ENCODE data around the gene ANGPTL5. TPM values are rescaled to one million over a fixed set of nuclear protein-coding genes. Genes with fewer than 3 reads are reported as not detected.
A peak's percentile ranks its signal among the peaks of the same experiment; 100 is the strongest.
"Not testable (repeated sequence)": the region's sequence is repeated elsewhere in the genome, so short reads cannot be mapped to it uniquely, and the experiment has no call there.

ANGPTL5 gene
- total RNA-seq, 4 donors from 2014 or later, result 0.29 to 0.38 TPM; not detected in 2

GRCh38 chr11:101863361-101863760, 53.0 kb downstream of the ANGPTL5 start:
- intact Hi-C loops (cut with DNase I), result loop anchor here (10.0 kb wide), 1 partner anchor 151 kb away; no protein-coding TSS in a partner anchor
- Histone ChIP-seq H3K4me1 (peaks cover 0 to 4% (median 3%) of the 10 kb centered on the region in 3 donors), H3K9me3 (no peaks in the 10 kb centered on the region), H3K27me3 (no peaks in the 10 kb centered on the region), H3K4me3 (no peak overlapping the region), H3K36me3 (no peaks in the 10 kb centered on the region), H3K27ac (no peak overlapping the region)
- TF ChIP-seq POLR2A (IDR thresholded peaks at IDR 0.05), result no peak
- TF ChIP-seq, protein P1, sequence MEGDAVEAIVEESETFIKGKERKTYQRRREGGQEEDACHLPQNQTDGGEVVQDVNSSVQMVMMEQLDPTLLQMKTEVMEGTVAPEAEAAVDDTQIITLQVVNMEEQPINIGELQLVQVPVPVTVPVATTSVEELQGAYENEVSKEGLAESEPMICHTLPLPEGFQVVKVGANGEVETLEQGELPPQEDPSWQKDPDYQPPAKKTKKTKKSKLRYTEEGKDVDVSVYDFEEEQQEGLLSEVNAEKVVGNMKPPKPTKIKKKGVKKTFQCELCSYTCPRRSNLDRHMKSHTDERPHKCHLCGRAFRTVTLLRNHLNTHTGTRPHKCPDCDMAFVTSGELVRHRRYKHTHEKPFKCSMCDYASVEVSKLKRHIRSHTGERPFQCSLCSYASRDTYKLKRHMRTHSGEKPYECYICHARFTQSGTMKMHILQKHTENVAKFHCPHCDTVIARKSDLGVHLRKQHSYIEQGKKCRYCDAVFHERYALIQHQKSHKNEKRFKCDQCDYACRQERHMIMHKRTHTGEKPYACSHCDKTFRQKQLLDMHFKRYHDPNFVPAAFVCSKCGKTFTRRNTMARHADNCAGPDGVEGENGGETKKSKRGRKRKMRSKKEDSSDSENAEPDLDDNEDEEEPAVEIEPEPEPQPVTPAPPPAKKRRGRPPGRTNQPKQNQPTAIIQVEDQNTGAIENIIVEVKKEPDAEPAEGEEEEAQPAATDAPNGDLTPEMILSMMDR (IDR thresholded peaks at IDR 0.05), result no peak
- no peak for DNase-seq

- 65 to 69% methylated on average over 5 of the region's 5 CpGs for WGBS, 2 donors
- DNase-seq, result no peak
- Histone ChIP-seq H3K4me1 (peaks cover 0 to 4% (median 3%) of the 10 kb centered on the region in 3 donors), H3K27ac (no peak overlapping the region), H3K27me3 (no peaks in the 10 kb centered on the region), H3K4me3 (no peak overlapping the region), H3K9me3 (no peaks in the 10 kb centered on the region), H3K36me3 (no peaks in the 10 kb centered on the region)
- no peak for TF ChIP-seq POLR2A (IDR thresholded peaks at IDR 0.05)
- TF ChIP-seq, protein P1 (IDR thresholded peaks at IDR 0.05), result peak in 3 of 6 experiments; percentile 19 to 45 (median 19)
- intact Hi-C loops (cut with DNase I), result loop anchor here (10.0 kb wide), 1 partner anchor 152 kb away; no protein-coding TSS in a partner anchor
Observed at GRCh38 chr11:101862391-101863233, 53.7 kb downstream of the ANGPTL5 start.

DNA sequence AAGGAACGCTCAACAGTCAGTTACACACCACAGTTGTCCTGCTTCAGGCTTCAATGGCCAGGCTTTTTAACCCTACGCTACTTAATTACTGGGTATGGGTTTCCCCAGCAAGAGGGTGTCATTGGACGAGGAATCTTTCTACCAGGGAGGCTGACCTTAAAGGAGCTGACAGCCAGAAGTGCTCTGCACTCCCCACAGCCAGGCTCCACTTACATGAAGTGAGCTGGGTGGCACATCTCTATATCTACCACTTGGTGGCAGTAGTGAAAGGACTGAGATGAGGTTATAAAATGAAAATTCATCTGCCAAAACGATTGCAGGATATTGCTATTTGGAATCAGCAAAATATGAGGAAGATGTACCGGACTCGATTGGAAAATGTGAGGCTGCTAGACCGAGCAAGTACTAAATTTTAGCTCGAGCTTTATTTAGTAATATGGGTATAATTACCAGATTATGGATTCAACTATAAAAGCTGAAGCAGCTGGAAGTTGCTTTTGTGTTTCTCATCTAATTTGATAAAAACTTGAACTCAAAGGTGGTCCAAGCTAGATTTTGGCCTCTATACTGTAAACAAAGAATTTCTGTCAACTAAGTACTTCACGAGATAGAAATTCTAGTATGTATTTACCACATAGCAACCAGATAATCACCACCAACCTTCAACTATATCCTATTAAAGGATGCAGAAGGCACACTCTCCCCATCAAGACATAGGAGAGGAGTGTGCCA, 55.5 kb downstream of the ANGPTL5 start:
- Histone ChIP-seq H3K4me3 (no peak overlapping the region), H3K4me1 (peaks cover 0 to 4% (median 0%) of the 10 kb centered on the region in 3 donors), H3K9me3 (no peaks in the 10 kb centered on the region), H3K27ac (no peak overlapping the region), H3K27me3 (no peaks in the 10 kb centered on the region), H3K36me3 (no peaks in the 10 kb centered on the region)
- intact Hi-C loops (cut with DNase I), result loop anchor here (10.0 kb wide), 1 partner anchor 154 kb away; no protein-coding TSS in a partner anchor
- no peak for TF ChIP-seq POLR2A (IDR thresholded peaks at IDR 0.05)
- TF ChIP-seq, protein P1 (IDR thresholded peaks at IDR 0.05), result peak; percentile 49 to 72 (median 64)
- DNase-seq, result no peak
- 21 to 24% methylated on average over 6 to 9 of the region's 9 CpGs for WGBS, 2 donors

GRCh38 chr11:101852260-101852659, 64.1 kb downstream of the ANGPTL5 start:
- H3K4me3 ChIP-seq; H3K4me1 ChIP-seq; H3K36me3 ChIP-seq; DNase-seq; H3K27ac ChIP-seq; H3K9me3 ChIP-seq; H3K27me3 ChIP-seq; intact Hi-C loops (cut with DNase I): not testable (repeated sequence)
- TF ChIP-seq, protein P1 (IDR thresholded peaks at IDR 0.05), result peak in 1 of 6 experiments; percentile 21
- WGBS, 2 donors, result 84 to 93% methylated on average over 11 of the region's 11 CpGs

GRCh38 chr11:101848262-101848661, 68.1 kb downstream of the ANGPTL5 start:
- 12 to 15% methylated on average over 2 of the region's 2 CpGs for WGBS, 2 donors
- no peaks in the 10 kb centered on the region for H3K4me1 ChIP-seq
- no peak for TF ChIP-seq POLR2A (IDR thresholded peaks at IDR 0.05)
- TF ChIP-seq, protein P1 (IDR thresholded peaks at IDR 0.05), result peak in 4 of 6 experiments; percentile 38 to 63 (median 56)
- no peak overlapping the region for H3K4me3 ChIP-seq
- no peaks in the 10 kb centered on the region for H3K27me3 ChIP-seq
- no peak overlapping the region for H3K27ac ChIP-seq
- no peaks in the 10 kb centered on the region for H3K36me3 ChIP-seq
- H3K9me3 ChIP-seq, result no peaks in the 10 kb centered on the region
- intact Hi-C loops (cut with DNase I), result loop anchor here (5.0 kb wide), 1 partner anchor 396 kb away; no protein-coding TSS in a partner anchor
- DNase-seq, result no peak
